HCT116 (cell line): ENCODE data around the gene MED13L. TPM values are rescaled to one million over a fixed set of nuclear protein-coding genes. Genes with fewer than 3 reads are reported as not detected.
A peak's percentile ranks its signal among the peaks of the same experiment; 100 is the strongest.

Experiments used
- ATAC-seq: fragments of 200-7000 bp; cut with Tn5 transposase; 2 replicates; pipeline ENCODE4 v1.9.1; 2020; ENCODE audit warnings: mild to moderate bottlenecking, moderate library complexity
- BruUV-seq: library from RNA; stranded (reverse); fragments of 400-500 nt; replicated peaks from 2 replicates; lab custom pipeline; 2021; lab: Mats Ljungman, UMichigan
- CTCF ChIA-PET: fragments of 300-600 bp; sonication (Branson Sonifier 250); formaldehyde crosslinking; loops from one replicate; lab custom pipeline; 2021; ENCODE audit warnings: antibody characterized with exemption; lab: Charles Lee
- POLR2A ChIA-PET: fragments of 300-600, 350-600 bp; sonication (Branson Sonifier 250); formaldehyde crosslinking; loops from one replicate; lab custom pipeline; 2021; ENCODE audit warnings: antibody characterized with exemption; lab: Charles Lee
- RAD21 ChIA-PET, 2 experiments: fragments of 300-600 bp; sonication (Branson Sonifier 250); formaldehyde crosslinking; loops; one replicate each; lab custom pipeline; 2023; ENCODE audit warnings: low total read pairs in 2 of 2; ENCODE audit not compliant: uncharacterized antibody in 2 of 2, unreplicated experiment in 2 of 2, low non-redundant PET in 1 of 2; lab: Charles Lee
- DNase-seq: peaks from one replicate; pipeline ENCODE4 v3.0.0-alpha.2; 2010; ENCODE audit warnings: low read depth, low spot score
- H2AFZ ChIP-seq: fragments of 200-600 bp; shearing (Covaris generic), sonication (generic); 2 replicates; pipeline ENCODE4 v1.6.1; 2017; ENCODE audit warnings: low read depth, mixed run types, mixed read lengths, antibody characterized with exemption, low read length; ENCODE audit not compliant: poor library complexity, severe bottlenecking
- H3K27ac ChIP-seq: 2 replicates; pipeline ENCODE4 v1.5.1; 2012; ENCODE audit warnings: low read depth, low read length
- H3K27me3 ChIP-seq: fragments of 200-600 bp; sonication (generic); 2 replicates; pipeline ENCODE4 v1.6.1; 2016; ENCODE audit warnings: mixed run types, low read length, mixed read lengths; ENCODE audit not compliant: insufficient read depth
- H3K36me3 ChIP-seq, 2 experiments: fragments of 200-500 bp in 1 of 2; fragments of 200-600 bp in 1 of 2; sonication (Bioruptor generic) in 1 of 2; sonication (generic) in 1 of 2; 2 replicates each; pipeline versions ENCODE4 v1.5.1 to v1.6.1; 2014 to 2016; ENCODE audit warnings: low read length in 2 of 2, inconsistent platforms in 1 of 2, mixed read lengths in 1 of 2, mixed run types in 1 of 2; ENCODE audit not compliant: insufficient read depth in 2 of 2, control insufficient read depth in 1 of 2
- H3K4me1 ChIP-seq, 2 experiments: fragments of 200-600 bp in 1 of 2; sonication (generic) in 1 of 2; 2 replicates each; pipeline versions ENCODE4 v1.5.1 to v1.6.1; 2012 to 2017; ENCODE audit warnings: low read length in 2 of 2, inconsistent platforms in 1 of 2, mild to moderate bottlenecking in 1 of 2, mixed read lengths in 1 of 2, mixed run types in 1 of 2, moderate library complexity in 1 of 2; ENCODE audit not compliant: insufficient read depth in 2 of 2, control insufficient read depth in 1 of 2
- H3K4me2 ChIP-seq: fragments of 200-600 bp; sonication (generic); 2 replicates; pipeline ENCODE4 v1.6.1; 2017; ENCODE audit warnings: mixed run types, low read length, mixed read lengths
- H3K4me3 ChIP-seq, 2 experiments: fragments of 200-600 bp in 1 of 2; sonication (generic) in 1 of 2; replicated peaks in 1 of 2; 2 replicates each; pipeline ENCODE4 v1.5.1; 2011 to 2016; ENCODE audit warnings: low read length in 2 of 2, control low read depth in 1 of 2, low read depth in 1 of 2, mild to moderate bottlenecking in 1 of 2, mixed read lengths in 1 of 2, mixed run types in 1 of 2
- H3K79me2 ChIP-seq: fragments of 200-600 bp; sonication (generic); 2 replicates; pipeline ENCODE4 v1.6.1; 2017; ENCODE audit warnings: mild to moderate bottlenecking, mixed run types, low read length, moderate library complexity, mixed read lengths; ENCODE audit not compliant: insufficient read depth
- H3K9ac ChIP-seq: fragments of 200-600 bp; sonication (generic); 2 replicates; pipeline ENCODE4 v1.6.1; 2016; ENCODE audit warnings: low read length, mixed read lengths
- H3K9me2 ChIP-seq: fragments of 200-600 bp; sonication (generic), shearing (Covaris generic); 2 replicates; pipeline ENCODE4 v1.6.1; 2017; ENCODE audit warnings: mixed run types, mild to moderate bottlenecking, moderate library complexity; ENCODE audit not compliant: insufficient read depth
- H3K9me3 ChIP-seq, 2 experiments: fragments of 200-500 bp in 1 of 2; fragments of 200-600 bp in 1 of 2; sonication (Bioruptor generic) in 1 of 2; sonication (generic) in 1 of 2; 2 replicates each; pipeline ENCODE4 v1.6.1; 2014 to 2017; ENCODE audit warnings: low read length in 2 of 2, mixed read lengths in 2 of 2, inconsistent platforms in 1 of 2, low read depth in 1 of 2, mild to moderate bottlenecking in 1 of 2, mixed run types in 1 of 2, moderate library complexity in 1 of 2; ENCODE audit not compliant: control insufficient read depth in 1 of 2, insufficient read depth in 1 of 2
- H4K20me1 ChIP-seq: fragments of 200-600 bp; sonication (generic), shearing (Covaris generic); 2 replicates; pipeline ENCODE4 v1.6.1; 2017; ENCODE audit warnings: mixed run types, mild to moderate bottlenecking, moderate library complexity; ENCODE audit not compliant: insufficient read depth
- CBX3 ChIP-seq: IDR thresholded peaks from 2 replicates; pipeline ENCODE4 v1.6.1; 2012; ENCODE audit warnings: low read depth
- CEBPB ChIP-seq: IDR thresholded peaks from 2 replicates; pipeline ENCODE4 v1.6.1; 2012; ENCODE audit warnings: low read depth
- EGR1 ChIP-seq: IDR thresholded peaks from 2 replicates; pipeline ENCODE4 v1.6.1; 2012; ENCODE audit warnings: low read depth
- FOSL1 ChIP-seq: IDR thresholded peaks from 2 replicates; pipeline ENCODE4 v1.6.1; 2012; ENCODE audit warnings: low read depth
- JUND ChIP-seq: IDR thresholded peaks from 2 replicates; pipeline ENCODE4 v1.6.1; 2012
- POLR2A ChIP-seq: IDR thresholded peaks from 2 replicates; pipeline ENCODE4 v1.7.0; 2011; ENCODE audit warnings: borderline replicate concordance; ENCODE audit not compliant: insufficient read depth, insufficient read length; ENCODE audit errors: extremely low read depth
- POLR2AphosphoS5 ChIP-seq: IDR thresholded peaks from 2 replicates; pipeline ENCODE4 v1.6.1; 2011; ENCODE audit warnings: mild to moderate bottlenecking, low read depth, low read length, moderate library complexity
- RAD21 ChIP-seq: IDR thresholded peaks from 2 replicates; pipeline ENCODE4 v1.6.1; 2012; ENCODE audit warnings: low read depth, mild to moderate bottlenecking
- TCF7L2 ChIP-seq: IDR thresholded peaks from 2 replicates; pipeline ENCODE4 v1.7.0; 2011; ENCODE audit warnings: borderline replicate concordance, inconsistent platforms; ENCODE audit not compliant: insufficient read depth, insufficient read length; ENCODE audit errors: extremely low read depth
- YY1 ChIP-seq: IDR thresholded peaks from 2 replicates; pipeline ENCODE4 v1.6.1; 2011; ENCODE audit warnings: low read length, low read depth, moderate library complexity, mild to moderate bottlenecking; ENCODE audit not compliant: insufficient replicate concordance; ENCODE audit errors: extremely low read depth
- ZNF274 ChIP-seq: fragments of 200-500 bp; sonication (Bioruptor generic); IDR thresholded peaks from 2 replicates; pipeline ENCODE4 v1.6.1; 2014; ENCODE audit warnings: mild to moderate bottlenecking, low read depth, low read length, inconsistent platforms
- intact Hi-C: fragments of 100-400 bp; cut with micrococcal nuclease; formaldehyde crosslinking; loops from 2 replicates; pipeline ENCODE4 v1.10.0; 2022
- total RNA-seq: library from RNA; stranded (reverse); gene quantifications from one replicate; pipeline ENCODE4 v1.2.1, GENCODE V29; 2021; ENCODE audit not compliant: unreplicated experiment
- TF ChIP-seq, protein P1 (sequence below), 3 experiments: fragments of 200-600 bp in 1 of 3; sonication (generic) in 1 of 3; IDR thresholded peaks in 2 of 3; conservative IDR thresholded peaks in 1 of 3; 2 replicates each; pipeline ENCODE4 v1.5.1; 2012 to 2017; ENCODE audit warnings: low read depth in 2 of 3, low read length in 2 of 3, antibody characterized with exemption in 1 of 3, borderline replicate concordance in 1 of 3, control low read depth in 1 of 3, mild to moderate bottlenecking in 1 of 3, mixed read lengths in 1 of 3, mixed run types in 1 of 3, moderate library complexity in 1 of 3; ENCODE audit not compliant: insufficient read depth in 1 of 3
- TF ChIP-seq, protein P2 (sequence below): IDR thresholded peaks from 2 replicates; pipeline ENCODE4 v1.6.1; 2011; ENCODE audit warnings: mild to moderate bottlenecking, low read length, moderate library complexity; ENCODE audit not compliant: insufficient replicate concordance; ENCODE audit errors: extremely low read depth
- TF ChIP-seq, protein P3 (sequence below): IDR thresholded peaks from 2 replicates; pipeline ENCODE4 v1.6.1; 2012

Gene MED13L
- total RNA-seq, 1 experiment from 2014 or later, result 176 TPM

DNA sequence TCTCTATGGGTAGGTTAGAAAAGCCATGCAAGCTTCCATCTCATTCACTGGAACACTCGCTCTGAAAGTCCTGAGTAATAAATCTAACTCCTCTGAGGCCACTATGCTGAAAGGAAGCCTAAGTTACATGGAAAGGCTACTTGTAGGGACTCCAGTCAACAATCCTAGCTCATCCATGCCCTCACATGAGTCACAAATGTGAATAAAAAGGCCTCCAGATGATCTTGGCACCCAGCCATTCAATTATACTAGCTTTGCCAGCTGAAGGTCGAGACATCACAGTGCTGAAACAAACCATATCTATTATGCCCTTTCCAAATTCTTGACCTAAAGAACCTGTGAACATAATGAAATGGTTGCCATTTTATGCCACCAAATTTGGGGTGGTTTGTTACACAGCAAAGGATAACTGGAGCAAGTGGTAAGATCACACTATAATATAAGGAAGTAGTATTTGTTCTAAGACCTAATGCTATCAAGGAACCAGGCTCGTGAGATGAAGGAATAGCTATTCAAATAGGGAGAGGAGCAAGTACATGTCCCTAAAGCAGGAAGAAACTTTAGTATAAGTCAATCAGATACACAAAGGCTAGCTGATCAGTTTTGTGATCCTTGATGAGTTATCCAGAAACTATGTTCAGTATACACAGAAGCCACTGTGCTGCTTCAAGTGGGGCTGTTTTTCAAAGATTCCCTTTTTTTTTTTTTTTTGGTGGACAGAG lies 142.1 kb downstream of the MED13L start:
- H3K27me3 ChIP-seq, result no peaks in the 10 kb centered on the region
- peak; percentile 61 for ATAC-seq
- H3K4me2 ChIP-seq, result peak overlapping the region; percentile 34
- POLR2A ChIA-PET, result interaction anchor here (0.7 kb wide), 1 partner anchor 371 kb away, joined by 5 read pairs; no protein-coding TSS in a partner anchor
- H3K36me3 ChIP-seq, result no peaks in the 10 kb centered on the region
- TF ChIP-seq POLR2AphosphoS5 (peak; percentile 22; the same call in 1 of the 2 replicates), CBX3 (no peak), JUND (peak; percentile 12; the same call in 1 of the 2 replicates), FOSL1 (0 out of 2 replicates have a peak, but pooled peaks have one; percentile 5)
- RAD21 ChIA-PET, result no interaction called here
- H3K9me3 ChIP-seq, result no peaks in the 10 kb centered on the region
- no peak overlapping the region for H3K4me3 ChIP-seq
- BruUV-seq, result no TSS peak
- no peak overlapping the region for H2AFZ ChIP-seq
- no peaks in the 10 kb centered on the region for H3K9me2 ChIP-seq
- H3K4me1 ChIP-seq, result peaks cover 24 to 75% of the 10 kb centered on the region in 2 experiments
- H3K79me2 ChIP-seq, result peaks cover 100% of the 10 kb centered on the region
- H3K27ac ChIP-seq, result peak overlapping the region; percentile 36; the same call in 1 of the 2 replicates
- DNase-seq, result peak; percentile 40
- no peak overlapping the region for H3K9ac ChIP-seq
- intact Hi-C loops, result no loop called here
- CTCF ChIA-PET, result interaction anchor here (0.7 kb wide), 1 partner anchor 10 kb away, joined by 3 read pairs; no protein-coding TSS in a partner anchor
- H4K20me1 ChIP-seq, result peaks cover 45% of the 10 kb centered on the region

DNA sequence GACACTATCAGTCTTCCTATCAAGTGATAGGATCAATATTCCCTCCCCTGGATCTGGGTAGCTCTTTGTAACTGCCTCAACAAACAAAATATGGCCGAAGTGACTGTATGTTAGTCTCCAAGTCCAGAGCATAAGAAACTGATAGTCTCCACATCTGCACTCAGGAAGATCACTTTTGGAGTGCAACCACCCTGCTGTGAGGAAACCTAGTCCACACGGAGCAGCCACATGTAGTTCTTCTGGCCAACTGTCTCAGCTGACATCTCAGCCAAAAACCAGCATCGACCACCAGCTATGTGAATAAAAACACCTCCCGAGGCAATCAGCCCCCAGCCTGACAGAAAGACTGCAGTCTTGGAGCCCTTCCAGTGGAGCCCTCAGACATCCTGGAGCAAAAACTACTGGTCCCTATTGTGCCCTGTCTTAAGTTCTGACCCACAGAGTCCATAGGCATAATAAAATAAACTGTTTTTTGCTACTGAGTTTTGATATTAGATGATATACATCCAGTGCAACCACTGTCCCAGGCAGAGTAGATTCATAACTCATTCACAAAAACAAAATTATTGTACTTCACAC lies 143.8 kb downstream of the MED13L start:
- intact Hi-C loops, result no loop called here
- POLR2A ChIA-PET, result no interaction called here
- TF ChIP-seq ZNF274 (no peak), RAD21 (no peak), EGR1 (no peak), CEBPB (no peak), YY1 (no peak), TCF7L2 (no peak), CBX3 (no peak), POLR2A (no peak)
- TF ChIP-seq, protein P1, sequence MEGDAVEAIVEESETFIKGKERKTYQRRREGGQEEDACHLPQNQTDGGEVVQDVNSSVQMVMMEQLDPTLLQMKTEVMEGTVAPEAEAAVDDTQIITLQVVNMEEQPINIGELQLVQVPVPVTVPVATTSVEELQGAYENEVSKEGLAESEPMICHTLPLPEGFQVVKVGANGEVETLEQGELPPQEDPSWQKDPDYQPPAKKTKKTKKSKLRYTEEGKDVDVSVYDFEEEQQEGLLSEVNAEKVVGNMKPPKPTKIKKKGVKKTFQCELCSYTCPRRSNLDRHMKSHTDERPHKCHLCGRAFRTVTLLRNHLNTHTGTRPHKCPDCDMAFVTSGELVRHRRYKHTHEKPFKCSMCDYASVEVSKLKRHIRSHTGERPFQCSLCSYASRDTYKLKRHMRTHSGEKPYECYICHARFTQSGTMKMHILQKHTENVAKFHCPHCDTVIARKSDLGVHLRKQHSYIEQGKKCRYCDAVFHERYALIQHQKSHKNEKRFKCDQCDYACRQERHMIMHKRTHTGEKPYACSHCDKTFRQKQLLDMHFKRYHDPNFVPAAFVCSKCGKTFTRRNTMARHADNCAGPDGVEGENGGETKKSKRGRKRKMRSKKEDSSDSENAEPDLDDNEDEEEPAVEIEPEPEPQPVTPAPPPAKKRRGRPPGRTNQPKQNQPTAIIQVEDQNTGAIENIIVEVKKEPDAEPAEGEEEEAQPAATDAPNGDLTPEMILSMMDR (IDR thresholded peaks at IDR 0.05 in 2 of 3, conservative IDR thresholded peaks at IDR 0.05 in 1 of 3; ENCODE audit: borderline replicate concordance in 1 of 3, insufficient read depth in 1 of 3, low read depth in 2 of 3, low read length in 2 of 3), result no peak
- TF ChIP-seq, protein P2, sequence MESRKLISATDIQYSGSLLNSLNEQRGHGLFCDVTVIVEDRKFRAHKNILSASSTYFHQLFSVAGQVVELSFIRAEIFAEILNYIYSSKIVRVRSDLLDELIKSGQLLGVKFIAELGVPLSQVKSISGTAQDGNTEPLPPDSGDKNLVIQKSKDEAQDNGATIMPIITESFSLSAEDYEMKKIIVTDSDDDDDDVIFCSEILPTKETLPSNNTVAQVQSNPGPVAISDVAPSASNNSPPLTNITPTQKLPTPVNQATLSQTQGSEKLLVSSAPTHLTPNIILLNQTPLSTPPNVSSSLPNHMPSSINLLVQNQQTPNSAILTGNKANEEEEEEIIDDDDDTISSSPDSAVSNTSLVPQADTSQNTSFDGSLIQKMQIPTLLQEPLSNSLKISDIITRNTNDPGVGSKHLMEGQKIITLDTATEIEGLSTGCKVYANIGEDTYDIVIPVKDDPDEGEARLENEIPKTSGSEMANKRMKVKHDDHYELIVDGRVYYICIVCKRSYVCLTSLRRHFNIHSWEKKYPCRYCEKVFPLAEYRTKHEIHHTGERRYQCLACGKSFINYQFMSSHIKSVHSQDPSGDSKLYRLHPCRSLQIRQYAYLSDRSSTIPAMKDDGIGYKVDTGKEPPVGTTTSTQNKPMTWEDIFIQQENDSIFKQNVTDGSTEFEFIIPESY, result no peak
- TF ChIP-seq, protein P3, sequence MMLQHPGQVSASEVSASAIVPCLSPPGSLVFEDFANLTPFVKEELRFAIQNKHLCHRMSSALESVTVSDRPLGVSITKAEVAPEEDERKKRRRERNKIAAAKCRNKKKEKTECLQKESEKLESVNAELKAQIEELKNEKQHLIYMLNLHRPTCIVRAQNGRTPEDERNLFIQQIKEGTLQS, result no peak

More for the DNA sequence above, 143.8 kb downstream of the MED13L start:
- no TSS peak for BruUV-seq
- CTCF ChIA-PET, result no interaction called here
- H3K9me3 ChIP-seq, result no peaks in the 10 kb centered on the region
- no peak overlapping the region for H3K9ac ChIP-seq
- H3K9me2 ChIP-seq, result no peaks in the 10 kb centered on the region
- peaks cover 100% of the 10 kb centered on the region for H3K79me2 ChIP-seq
- ATAC-seq (no peak), DNase-seq (no peak)
- H3K27ac ChIP-seq, result no peak overlapping the region
- H3K4me3 ChIP-seq, result no peak overlapping the region
- no peaks in the 10 kb centered on the region for H3K27me3 ChIP-seq
- H3K4me2 ChIP-seq, result 0 out of 2 replicates have a peak overlapping the region, but pooled peaks have one; percentile 0
- peaks cover 24 to 65% of the 10 kb centered on the region in 2 experiments for H3K4me1 ChIP-seq
- RAD21 ChIA-PET, result no interaction called here
- H2AFZ ChIP-seq, result no peak overlapping the region
- no peaks in the 10 kb centered on the region for H3K36me3 ChIP-seq
- peaks cover 43% of the 10 kb centered on the region; the same call in 1 of the 2 replicates for H4K20me1 ChIP-seq
